ENCODE measurements around the gene PIK3R3.
A peak's percentile ranks its signal among the peaks of the same experiment; 100 is the strongest.

PIK3R3 gene

GRCh38 chr1:46133181-46133658 lies 791 bp upstream of the PIK3R3 start:
- TF ChIP-seq CTCF (conservative IDR thresholded peaks at IDR 0.05; ENCODE audit: low read length) (no peak), EZH2phosphoT487 (IDR thresholded peaks at IDR 0.05; ENCODE audit: borderline replicate concordance) (no peak)
- H3K79me2 ChIP-seq (ENCODE audit: insufficient read depth, low read length), result peaks cover 52% of the 10 kb centered on the region
- H2AFZ ChIP-seq (ENCODE audit: low read length), result peak overlapping the region; percentile 74
- H3K9me2 ChIP-seq (replicated peaks; ENCODE audit: low read depth, low read length), result no peaks in the 10 kb centered on the region
- peak overlapping the region; percentile 91 for H3K4me3 ChIP-seq (ENCODE audit: low read length, poor library complexity, severe bottlenecking)
- 0 out of 2 replicates have a peak, but pooled peaks cover 5% of the 10 kb centered on the region for H3F3A ChIP-seq (ENCODE audit: low read depth)
- no peaks in the 10 kb centered on the region for H3K36me3 ChIP-seq (ENCODE audit: insufficient read depth, low read length)
- H3K9me3 ChIP-seq (ENCODE audit: insufficient read depth, low read depth, low read length), result no peaks in the 10 kb centered on the region
- peak overlapping the region; percentile 91 for H3K4me2 ChIP-seq (ENCODE audit: low read depth, low read length, poor library complexity, severe bottlenecking)
- H3K9ac ChIP-seq (ENCODE audit: low read depth, low read length, poor library complexity, severe bottlenecking), result peak overlapping the region; percentile 100
- peaks cover 43% of the 10 kb centered on the region for H3K4me1 ChIP-seq (ENCODE audit: insufficient read depth, low read length, poor library complexity, severe bottlenecking)
- no peaks in the 10 kb centered on the region for H3K27me3 ChIP-seq (ENCODE audit: insufficient read depth, low read length, poor library complexity, severe bottlenecking)
- H4K20me1 ChIP-seq (ENCODE audit: insufficient read depth, low read length, poor library complexity, severe bottlenecking), result peaks cover 31% of the 10 kb centered on the region

GRCh38 chr1:46131712-46132528 lies 509 bp downstream of the PIK3R3 start:
- Histone ChIP-seq H3K9me2 (replicated peaks; ENCODE audit: low read depth, low read length) (no peaks in the 10 kb centered on the region), H3K36me3 (ENCODE audit: insufficient read depth, low read length) (no peaks in the 10 kb centered on the region), H3K4me3 (ENCODE audit: low read length, poor library complexity, severe bottlenecking) (peak overlapping the region; percentile 91), H3K4me1 (ENCODE audit: insufficient read depth, low read length, poor library complexity, severe bottlenecking) (peaks cover 45% of the 10 kb centered on the region), H3K4me2 (ENCODE audit: low read depth, low read length, poor library complexity, severe bottlenecking) (peak overlapping the region; percentile 100), H3K27me3 (ENCODE audit: insufficient read depth, low read length, poor library complexity, severe bottlenecking) (no peaks in the 10 kb centered on the region), H3F3A (ENCODE audit: low read depth) (0 out of 2 replicates have a peak, but pooled peaks cover 5% of the 10 kb centered on the region), H4K20me1 (ENCODE audit: insufficient read depth, low read length, poor library complexity, severe bottlenecking) (peaks cover 42% of the 10 kb centered on the region), H3K79me2 (ENCODE audit: insufficient read depth, low read length) (peaks cover 65% of the 10 kb centered on the region), H3K9ac (ENCODE audit: low read depth, low read length, poor library complexity, severe bottlenecking) (peak overlapping the region; percentile 100), H2AFZ (ENCODE audit: low read length) (peak overlapping the region; percentile 90; the same call in 1 of the 2 replicates), H3K9me3 (ENCODE audit: insufficient read depth, low read depth, low read length) (no peaks in the 10 kb centered on the region)
- no peak for TF ChIP-seq EZH2phosphoT487 (IDR thresholded peaks at IDR 0.05; ENCODE audit: borderline replicate concordance)
- no peak for TF ChIP-seq CTCF (conservative IDR thresholded peaks at IDR 0.05; ENCODE audit: low read length)

GRCh38 chr1:46131093-46131492 lies 1.3 kb downstream of the PIK3R3 start:
- peaks cover 73% of the 10 kb centered on the region for H3K79me2 ChIP-seq (ENCODE audit: insufficient read depth, low read length)
- H3F3A ChIP-seq (ENCODE audit: low read depth), result 0 out of 2 replicates have a peak, but pooled peaks cover 5% of the 10 kb centered on the region
- peaks cover 49% of the 10 kb centered on the region for H3K4me1 ChIP-seq (ENCODE audit: insufficient read depth, low read length, poor library complexity, severe bottlenecking)
- peak overlapping the region; percentile 100 for H3K4me2 ChIP-seq (ENCODE audit: low read depth, low read length, poor library complexity, severe bottlenecking)
- no peaks in the 10 kb centered on the region for H3K9me2 ChIP-seq (replicated peaks; ENCODE audit: low read depth, low read length)
- H3K36me3 ChIP-seq (ENCODE audit: insufficient read depth, low read length), result no peaks in the 10 kb centered on the region
- no peaks in the 10 kb centered on the region for H3K27me3 ChIP-seq (ENCODE audit: insufficient read depth, low read length, poor library complexity, severe bottlenecking)
- peaks cover 50% of the 10 kb centered on the region for H4K20me1 ChIP-seq (ENCODE audit: insufficient read depth, low read length, poor library complexity, severe bottlenecking)
- H3K9me3 ChIP-seq (ENCODE audit: insufficient read depth, low read depth, low read length), result no peaks in the 10 kb centered on the region
- no peak overlapping the region for H2AFZ ChIP-seq (ENCODE audit: low read length)
- TF ChIP-seq CTCF (conservative IDR thresholded peaks at IDR 0.05; ENCODE audit: low read length) (no peak), EZH2phosphoT487 (IDR thresholded peaks at IDR 0.05; ENCODE audit: borderline replicate concordance) (no peak)
- peak overlapping the region; percentile 91 for H3K4me3 ChIP-seq (ENCODE audit: low read length, poor library complexity, severe bottlenecking)
- H3K9ac ChIP-seq (ENCODE audit: low read depth, low read length, poor library complexity, severe bottlenecking), result peak overlapping the region; percentile 100

Data from Loucy (cell line).